ENCODE measurements around the gene OPRL1.

OPRL1 gene

GRCh38 chr20:64055396-64055892 is 24.4 kb upstream of the OPRL1 start:
- FAIRE-seq (no peak), DNase-seq (ENCODE audit: extremely low spot score, insufficient read length, low read depth) (no peak)

- no peak for FAIRE-seq
- DNase-seq (ENCODE audit: extremely low spot score, insufficient read length, low read depth), result no peak
Measured at GRCh38 chr20:64055893-64056638, 23.8 kb upstream of the OPRL1 start.

GRCh38 chr20:64056639-64056888 is 23.3 kb upstream of the OPRL1 start:
- DNase-seq (ENCODE audit: extremely low spot score, insufficient read length, low read depth), result no peak
- FAIRE-seq, result no peak

- DNase-seq (ENCODE audit: extremely low spot score, insufficient read length, low read depth), result no peak
- no peak for FAIRE-seq
Measured at GRCh38 chr20:64056889-64057627, 22.8 kb upstream of the OPRL1 start.

- peak; percentile 59 for FAIRE-seq
- peak; percentile 76 for DNase-seq (ENCODE audit: extremely low spot score, insufficient read length, low read depth)
Measured at GRCh38 chr20:64057628-64058498, 22.0 kb upstream of the OPRL1 start.

GRCh38 chr20:64058536-64058935 is 21.3 kb upstream of the OPRL1 start:
- FAIRE-seq (no peak), DNase-seq (ENCODE audit: extremely low spot score, insufficient read length, low read depth) (no peak)

- FAIRE-seq (no peak), DNase-seq (ENCODE audit: extremely low spot score, insufficient read length, low read depth) (no peak)
Measured at GRCh38 chr20:64062276-64062595, 17.6 kb upstream of the OPRL1 start.

- FAIRE-seq (peak; percentile 87), DNase-seq (ENCODE audit: extremely low spot score, insufficient read length, low read depth) (peak; percentile 97)
Measured at GRCh38 chr20:64062596-64063388, 17.1 kb upstream of the OPRL1 start, which contains the start of gene TCEA2. Gene TCEA2 (plus strand): TSS chr20:64063198. CDS start chr20:64063313, 115 bp downstream.

GRCh38 chr20:64063389-64064144 is 16.3 kb upstream of the OPRL1 start:
- FAIRE-seq (no peak), DNase-seq (ENCODE audit: extremely low spot score, insufficient read length, low read depth) (no peak)

- FAIRE-seq (no peak), DNase-seq (ENCODE audit: extremely low spot score, insufficient read length, low read depth) (no peak)
Measured at GRCh38 chr20:64064145-64064698, 15.7 kb upstream of the OPRL1 start.

- DNase-seq (ENCODE audit: extremely low spot score, insufficient read length, low read depth) (no peak), FAIRE-seq (no peak)
Measured at GRCh38 chr20:64065062-64065973, 14.6 kb upstream of the OPRL1 start.

- FAIRE-seq, result peak; percentile 94
Measured at GRCh38 chr20:64065974-64066343, 13.9 kb upstream of the OPRL1 start.

GRCh38 chr20:64067005-64067632 is 12.8 kb upstream of the OPRL1 start:
- FAIRE-seq, result no peak
- no peak for DNase-seq (ENCODE audit: extremely low spot score, insufficient read length, low read depth)

More at GRCh38 chr20:64065974-64066343, 13.9 kb upstream of the OPRL1 start:
- DNase-seq (ENCODE audit: extremely low spot score, insufficient read length, low read depth), result peak; percentile 71

- no peak for FAIRE-seq
- DNase-seq (ENCODE audit: extremely low spot score, insufficient read length, low read depth), result no peak
Measured at GRCh38 chr20:64067733-64068307, 12.1 kb upstream of the OPRL1 start.

- DNase-seq (ENCODE audit: extremely low spot score, insufficient read length, low read depth), result no peak
- no peak for FAIRE-seq
Measured at GRCh38 chr20:64068386-64069208, 11.3 kb upstream of the OPRL1 start.

- FAIRE-seq, result no peak
- DNase-seq (ENCODE audit: extremely low spot score, insufficient read length, low read depth), result no peak
Measured at GRCh38 chr20:64069209-64069613, 10.7 kb upstream of the OPRL1 start.

Data from GM18507 (cell line).